ENCODE measurements around the gene RXYLT1.

DNA sequence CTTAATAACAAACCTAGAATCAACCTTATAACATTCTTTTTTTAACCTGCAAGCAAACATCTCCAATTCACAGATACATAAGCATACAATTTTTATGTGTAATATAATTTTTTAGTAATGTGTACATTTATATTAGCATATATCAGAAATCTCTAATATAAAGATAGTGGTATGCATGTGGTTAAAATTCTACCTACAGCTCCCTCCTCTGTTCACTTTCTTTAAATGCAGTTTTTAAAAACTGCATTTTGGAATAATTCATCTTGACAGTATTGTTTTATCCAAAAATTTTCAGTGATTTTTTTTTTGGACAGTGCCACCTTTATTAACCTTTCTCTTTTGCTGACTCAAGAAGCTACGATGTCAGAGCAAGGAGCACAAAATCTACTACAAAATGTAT lies 13.2 kb upstream of the RXYLT1 start:
- TF ChIP-seq, protein P1, sequence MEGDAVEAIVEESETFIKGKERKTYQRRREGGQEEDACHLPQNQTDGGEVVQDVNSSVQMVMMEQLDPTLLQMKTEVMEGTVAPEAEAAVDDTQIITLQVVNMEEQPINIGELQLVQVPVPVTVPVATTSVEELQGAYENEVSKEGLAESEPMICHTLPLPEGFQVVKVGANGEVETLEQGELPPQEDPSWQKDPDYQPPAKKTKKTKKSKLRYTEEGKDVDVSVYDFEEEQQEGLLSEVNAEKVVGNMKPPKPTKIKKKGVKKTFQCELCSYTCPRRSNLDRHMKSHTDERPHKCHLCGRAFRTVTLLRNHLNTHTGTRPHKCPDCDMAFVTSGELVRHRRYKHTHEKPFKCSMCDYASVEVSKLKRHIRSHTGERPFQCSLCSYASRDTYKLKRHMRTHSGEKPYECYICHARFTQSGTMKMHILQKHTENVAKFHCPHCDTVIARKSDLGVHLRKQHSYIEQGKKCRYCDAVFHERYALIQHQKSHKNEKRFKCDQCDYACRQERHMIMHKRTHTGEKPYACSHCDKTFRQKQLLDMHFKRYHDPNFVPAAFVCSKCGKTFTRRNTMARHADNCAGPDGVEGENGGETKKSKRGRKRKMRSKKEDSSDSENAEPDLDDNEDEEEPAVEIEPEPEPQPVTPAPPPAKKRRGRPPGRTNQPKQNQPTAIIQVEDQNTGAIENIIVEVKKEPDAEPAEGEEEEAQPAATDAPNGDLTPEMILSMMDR (IDR thresholded peaks at IDR 0.05; ENCODE audit: insufficient read depth, low read length) = no peak
- TF ChIP-seq GABPA (IDR thresholded peaks at IDR 0.05; ENCODE audit: low read depth) (no peak), POLR2AphosphoS5 (IDR thresholded peaks at IDR 0.05; ENCODE audit: low read depth) (no peak)
- TF ChIP-seq, protein P2, sequence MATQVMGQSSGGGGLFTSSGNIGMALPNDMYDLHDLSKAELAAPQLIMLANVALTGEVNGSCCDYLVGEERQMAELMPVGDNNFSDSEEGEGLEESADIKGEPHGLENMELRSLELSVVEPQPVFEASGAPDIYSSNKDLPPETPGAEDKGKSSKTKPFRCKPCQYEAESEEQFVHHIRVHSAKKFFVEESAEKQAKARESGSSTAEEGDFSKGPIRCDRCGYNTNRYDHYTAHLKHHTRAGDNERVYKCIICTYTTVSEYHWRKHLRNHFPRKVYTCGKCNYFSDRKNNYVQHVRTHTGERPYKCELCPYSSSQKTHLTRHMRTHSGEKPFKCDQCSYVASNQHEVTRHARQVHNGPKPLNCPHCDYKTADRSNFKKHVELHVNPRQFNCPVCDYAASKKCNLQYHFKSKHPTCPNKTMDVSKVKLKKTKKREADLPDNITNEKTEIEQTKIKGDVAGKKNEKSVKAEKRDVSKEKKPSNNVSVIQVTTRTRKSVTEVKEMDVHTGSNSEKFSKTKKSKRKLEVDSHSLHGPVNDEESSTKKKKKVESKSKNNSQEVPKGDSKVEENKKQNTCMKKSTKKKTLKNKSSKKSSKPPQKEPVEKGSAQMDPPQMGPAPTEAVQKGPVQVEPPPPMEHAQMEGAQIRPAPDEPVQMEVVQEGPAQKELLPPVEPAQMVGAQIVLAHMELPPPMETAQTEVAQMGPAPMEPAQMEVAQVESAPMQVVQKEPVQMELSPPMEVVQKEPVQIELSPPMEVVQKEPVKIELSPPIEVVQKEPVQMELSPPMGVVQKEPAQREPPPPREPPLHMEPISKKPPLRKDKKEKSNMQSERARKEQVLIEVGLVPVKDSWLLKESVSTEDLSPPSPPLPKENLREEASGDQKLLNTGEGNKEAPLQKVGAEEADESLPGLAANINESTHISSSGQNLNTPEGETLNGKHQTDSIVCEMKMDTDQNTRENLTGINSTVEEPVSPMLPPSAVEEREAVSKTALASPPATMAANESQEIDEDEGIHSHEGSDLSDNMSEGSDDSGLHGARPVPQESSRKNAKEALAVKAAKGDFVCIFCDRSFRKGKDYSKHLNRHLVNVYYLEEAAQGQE (IDR thresholded peaks at IDR 0.05; ENCODE audit: insufficient replicate concordance, low read depth) = no peak

Measured in HL-60 (cell line).